GM18499 (cell line): ENCODE measurements around the gene RNASE8.

Experiments used
- ATAC-seq: cut with Tn5 transposase; IDR thresholded peaks from one replicate; pipeline ENCODE4 v1.9.1; 2021; ENCODE audit warnings: moderate number of reproducible peaks; ENCODE audit not compliant: insufficient read depth, unreplicated experiment

Gene RNASE8

GRCh38 chr14:21049271-21049673 lies 8.3 kb upstream of the RNASE8 start:
- ATAC-seq, result no peak

- no peak for ATAC-seq
Measured at GRCh38 chr14:21050597-21050996, 7.0 kb upstream of the RNASE8 start.

GRCh38 chr14:21053184-21054122 lies 4.2 kb upstream of the RNASE8 start:
- no peak for ATAC-seq

- ATAC-seq, result no peak
Measured at GRCh38 chr14:21054123-21054767, 3.4 kb upstream of the RNASE8 start.

- ATAC-seq, result no peak
Measured at GRCh38 chr14:21054768-21055145, 2.9 kb upstream of the RNASE8 start.

- no peak for ATAC-seq
Measured at GRCh38 chr14:21055432-21056117, 2.0 kb upstream of the RNASE8 start.

GRCh38 chr14:21056520-21057163 lies 980 bp upstream of the RNASE8 start:
- no peak for ATAC-seq

GRCh38 chr14:21058903-21059302 lies 1.3 kb downstream of the RNASE8 start:
- ATAC-seq, result no peak

GRCh38 chr14:21059842-21060613 lies 2.4 kb downstream of the RNASE8 start:
- no peak for ATAC-seq

GRCh38 chr14:21060614-21061346 lies 3.2 kb downstream of the RNASE8 start:
- no peak for ATAC-seq

GRCh38 chr14:21061347-21061668 lies 3.7 kb downstream of the RNASE8 start:
- ATAC-seq, result no peak

GRCh38 chr14:21063479-21063878 lies 5.9 kb downstream of the RNASE8 start:
- ATAC-seq, result no peak

- no peak for ATAC-seq
Measured at GRCh38 chr14:21066882-21067502, 9.4 kb downstream of the RNASE8 start.

- no peak for ATAC-seq
Measured at GRCh38 chr14:21068521-21069387, 11.1 kb downstream of the RNASE8 start.

- ATAC-seq, result no peak
Measured at GRCh38 chr14:21069388-21070082, 11.9 kb downstream of the RNASE8 start.

GRCh38 chr14:21070083-21070609 lies 12.5 kb downstream of the RNASE8 start, which contains the start of gene ARHGEF40:
Gene ARHGEF40, plus strand, starts transcription at chr14:21070304. Its CDS starts 93 bp downstream, at chr14:21070397.
- no peak for ATAC-seq

- ATAC-seq, result no peak
Measured at GRCh38 chr14:21070610-21071224, 13.1 kb downstream of the RNASE8 start.
